PC-3 (cell line): ENCODE data around the gene MFSD6L. TPM values are rescaled to one million over a fixed set of nuclear protein-coding genes. Genes with fewer than 3 reads are reported as not detected.

ENCODE experiments used
- ATAC-seq: fragments of 200-7000 bp; cut with Tn5 transposase; 2 replicates; pipeline ENCODE4 v1.9.1; 2020; ENCODE audit warnings: mild to moderate bottlenecking, moderate library complexity
- BruUV-seq: library from RNA; stranded (reverse); fragments of 400-500 nt; replicated peaks from 2 replicates; lab custom pipeline; 2021; lab: Mats Ljungman, UMichigan
- CTCF ChIA-PET: fragments of 300-600 bp; sonication (Branson Sonifier 250); formaldehyde crosslinking; loops from one replicate; lab custom pipeline; 2022; ENCODE audit warnings: antibody characterized with exemption; lab: Charles Lee
- POLR2A ChIA-PET: fragments of 300-600 bp; sonication (Branson Sonifier 250); formaldehyde crosslinking; loops from one replicate; lab custom pipeline; 2022; ENCODE audit warnings: antibody characterized with exemption; ENCODE audit not compliant: unreplicated experiment; lab: Charles Lee
- DNase-seq: peaks from one replicate; pipeline ENCODE4 v3.0.0-alpha.2; 2015
- H2AFZ ChIP-seq: fragments of 300-600 bp; sonication (generic); 2 replicates; pipeline ENCODE4 v1.6.0; 2016; ENCODE audit warnings: antibody characterized with exemption, low read length
- H3F3A ChIP-seq: fragments of 300-600 bp; sonication (generic); one replicate; pipeline ENCODE4 v1.6.0; 2017; ENCODE audit warnings: antibody characterized with exemption, low read length, control low read depth, mild to moderate bottlenecking; ENCODE audit not compliant: unreplicated experiment
- H3K27ac ChIP-seq: fragments of 300-600 bp; sonication (generic); 2 replicates; pipeline ENCODE4 v1.5.1; 2016; ENCODE audit warnings: mild to moderate bottlenecking, low read length
- H3K27me3 ChIP-seq: fragments of 300-600 bp; sonication (generic); 2 replicates; pipeline ENCODE4 v1.6.1; 2016; ENCODE audit warnings: low read length, mixed read lengths
- H3K36me3 ChIP-seq: fragments of 300-600 bp; sonication (generic); 2 replicates; pipeline ENCODE4 v1.6.1; 2016; ENCODE audit warnings: low read depth, mixed run types, low read length, mixed read lengths
- H3K4me1 ChIP-seq: fragments of 300-600 bp; sonication (generic); 2 replicates; pipeline ENCODE4 v1.5.1; 2016; ENCODE audit warnings: low read length; ENCODE audit not compliant: insufficient read depth
- H3K4me2 ChIP-seq: fragments of 300-600 bp; sonication (generic); 2 replicates; pipeline ENCODE4 v1.6.0; 2016; ENCODE audit warnings: low read length
- H3K4me3 ChIP-seq: fragments of 300-600 bp; sonication (generic); 2 replicates; pipeline ENCODE4 v1.5.1; 2016; ENCODE audit warnings: mild to moderate bottlenecking, low read length, mixed read lengths
- H3K79me2 ChIP-seq: fragments of 300-600 bp; sonication (generic); 2 replicates; pipeline ENCODE4 v1.6.1; 2017; ENCODE audit warnings: low read length, mixed read lengths
- H3K9ac ChIP-seq: fragments of 300-600 bp; sonication (generic); 2 replicates; pipeline ENCODE4 v1.6.0; 2016; ENCODE audit warnings: mild to moderate bottlenecking, low read length
- H3K9me2 ChIP-seq: fragments of 300-600 bp; sonication (generic); replicated peaks from 2 replicates; pipeline ENCODE4 v1.6.1; 2016; ENCODE audit warnings: mixed run types, low read length, mixed read lengths
- H3K9me3 ChIP-seq: fragments of 300-600 bp; sonication (generic); 2 replicates; pipeline ENCODE4 v1.6.1; 2016; ENCODE audit warnings: low read length, mixed read lengths
- H4K20me1 ChIP-seq: fragments of 300-600 bp; sonication (generic); 2 replicates; pipeline ENCODE4 v1.6.1; 2016; ENCODE audit warnings: low read length, mixed read lengths
- CTCF ChIP-seq: fragments of 300-600 bp; sonication (generic); conservative IDR thresholded peaks from 2 replicates; pipeline ENCODE4 v1.5.1; 2017; ENCODE audit warnings: antibody characterized with exemption, low read depth, mild to moderate bottlenecking, low read length
- EZH2 ChIP-seq: fragments of 300-600 bp; sonication (generic); IDR thresholded peaks from one replicate; pipeline ENCODE4 v1.6.1; 2017; ENCODE audit warnings: antibody characterized with exemption, mild to moderate bottlenecking, low read length; ENCODE audit not compliant: unreplicated experiment
- EZH2phosphoT487 ChIP-seq: fragments of 300-600 bp; sonication (generic); IDR thresholded peaks from 2 replicates; pipeline ENCODE4 v1.6.1; 2018; ENCODE audit warnings: mild to moderate bottlenecking, antibody characterized with exemption, low read length, borderline replicate concordance
- intact Hi-C: fragments of 100-400 bp; cut with micrococcal nuclease; formaldehyde crosslinking; loops from 2 replicates; pipeline ENCODE4 v1.9.0; 2023
- total RNA-seq: library from RNA; depleted of rRNA; stranded (reverse); fragments of >200 nt; gene quantifications from 2 replicates; pipeline ENCODE4 v1.2.3, GENCODE V29; 2014

The MFSD6L gene
- total RNA-seq, 1 experiment from 2014 or later = 0.07 TPM

GRCh38 chr17:8846768-8847211 is 47.6 kb upstream of the MFSD6L start:
- no peak overlapping the region for H2AFZ ChIP-seq
- H3K9me3 ChIP-seq = no peaks in the 10 kb centered on the region
- ATAC-seq (no peak), DNase-seq (peak; percentile 35)
- no peak overlapping the region for H3K9ac ChIP-seq
- BruUV-seq = no TSS peak
- no peaks in the 10 kb centered on the region for H3F3A ChIP-seq
- intact Hi-C loops = no loop called here
- ChIA-PET CTCF (no interaction called here), POLR2A (no interaction called here)
- no peak overlapping the region for H3K27ac ChIP-seq
- no peak overlapping the region for H3K4me3 ChIP-seq
- no peak overlapping the region for H3K4me2 ChIP-seq
- no peaks in the 10 kb centered on the region for H3K79me2 ChIP-seq
- no peaks in the 10 kb centered on the region for H3K36me3 ChIP-seq
- 0 out of 2 replicates have a peak, but pooled peaks cover 6% of the 10 kb centered on the region for H3K27me3 ChIP-seq
- no peak for TF ChIP-seq EZH2phosphoT487
- TF ChIP-seq CTCF = no peak
- no peak for TF ChIP-seq EZH2
- no peaks in the 10 kb centered on the region for H4K20me1 ChIP-seq
- H3K4me1 ChIP-seq = no peaks in the 10 kb centered on the region
- no peaks in the 10 kb centered on the region for H3K9me2 ChIP-seq

GRCh38 chr17:8844229-8845218 is 45.4 kb upstream of the MFSD6L start:
- H4K20me1 ChIP-seq = no peaks in the 10 kb centered on the region
- H3K4me3 ChIP-seq = no peak overlapping the region
- no peak for TF ChIP-seq EZH2phosphoT487
- no peak for TF ChIP-seq CTCF
- TF ChIP-seq EZH2 = no peak
- ATAC-seq (no peak), DNase-seq (no peak)
- H3K27me3 ChIP-seq = peaks cover 11% of the 10 kb centered on the region; the same call in 1 of the 2 replicates
- H3K27ac ChIP-seq = no peak overlapping the region
- no peaks in the 10 kb centered on the region for H3K79me2 ChIP-seq
- H3K9me3 ChIP-seq = no peaks in the 10 kb centered on the region
- intact Hi-C loops = no loop called here
- CTCF ChIA-PET = no interaction called here
- no peak overlapping the region for H2AFZ ChIP-seq
- no peaks in the 10 kb centered on the region for H3K36me3 ChIP-seq
- no peak overlapping the region for H3K4me2 ChIP-seq
- POLR2A ChIA-PET = no interaction called here
- no peaks in the 10 kb centered on the region for H3F3A ChIP-seq
- no TSS peak for BruUV-seq
- no peaks in the 10 kb centered on the region for H3K9me2 ChIP-seq
- H3K4me1 ChIP-seq = no peaks in the 10 kb centered on the region
- no peak overlapping the region for H3K9ac ChIP-seq
